Endodermal cell (in vitro differentiated cells): Measurements from ENCODE around the gene PRDM13. TPM values are rescaled to one million over a fixed set of nuclear protein-coding genes. Genes with fewer than 3 reads are reported as not detected.
"Not testable (repeated sequence)": the region's sequence is repeated elsewhere in the genome, so short reads cannot be mapped to it uniquely, and the experiment has no call there.

Experiments used
- DNase-seq: peaks from one replicate; pipeline ENCODE4 v3.0.0-alpha.2; 2017
- H3K27ac ChIP-seq: 2 replicates; pipeline ENCODE4 v1.5.1; 2013; ENCODE audit warnings: mild to moderate bottlenecking, low read depth, low read length, moderate library complexity
- H3K27me3 ChIP-seq: 2 replicates; pipeline ENCODE4 v1.6.1; 2013; ENCODE audit warnings: mild to moderate bottlenecking, low read length, moderate library complexity; ENCODE audit not compliant: insufficient read depth, control insufficient read depth, poor library complexity, severe bottlenecking
- H3K36me3 ChIP-seq: 2 replicates; pipeline ENCODE4 v1.7.0; 2013; ENCODE audit warnings: mild to moderate bottlenecking, low read length, moderate library complexity; ENCODE audit not compliant: control insufficient read depth, insufficient read depth
- H3K4me1 ChIP-seq: one replicate; pipeline ENCODE4 v1.7.0; 2013; ENCODE audit warnings: low read length; ENCODE audit not compliant: control insufficient read depth, insufficient read depth
- H3K4me3 ChIP-seq: 2 replicates; pipeline ENCODE4 v1.5.1; 2013; ENCODE audit warnings: mild to moderate bottlenecking, low read length, moderate library complexity
- H3K9ac ChIP-seq: 2 replicates; pipeline ENCODE4 v1.6.1; 2013; ENCODE audit warnings: mild to moderate bottlenecking, low read length, moderate library complexity; ENCODE audit not compliant: poor library complexity, severe bottlenecking; ENCODE audit errors: extremely low read depth
- H3K9me3 ChIP-seq: 2 replicates; pipeline ENCODE4 v1.6.1; 2013; ENCODE audit warnings: mild to moderate bottlenecking, low read length, moderate library complexity; ENCODE audit not compliant: control insufficient read depth
- H3K27ac Mint-ChIP-seq: 2 replicates; pipeline ENCODE4 v1.8.0; 2020; ENCODE audit warnings: mixed read lengths
- H3K27me3 Mint-ChIP-seq: 2 replicates; pipeline ENCODE4 v1.8.0; 2021; ENCODE audit warnings: mild to moderate bottlenecking, mixed read lengths; ENCODE audit not compliant: insufficient read depth
- H3K36me3 Mint-ChIP-seq: 2 replicates; pipeline ENCODE4 v1.8.0; 2020; ENCODE audit warnings: low read depth, mixed read lengths
- H3K4me1 Mint-ChIP-seq: 2 replicates; pipeline ENCODE4 v1.8.0; 2020; ENCODE audit warnings: mixed read lengths
- H3K4me3 Mint-ChIP-seq: 2 replicates; pipeline ENCODE4 v1.8.0; 2020; ENCODE audit warnings: mild to moderate bottlenecking, moderate library complexity, mixed read lengths
- H3K9me3 Mint-ChIP-seq: 2 replicates; pipeline ENCODE4 v1.8.0; 2020; ENCODE audit warnings: mild to moderate bottlenecking, mixed read lengths
- WGBS, 2 experiments: methylation state at CpG; one replicate each; pipeline versions ENCODE4 v1.1.5 to v1.1.7; 2013; ENCODE audit warnings: missing lambda C conversion rate in 2 of 2, mixed read lengths in 1 of 2; ENCODE audit not compliant: insufficient coverage in 1 of 2, insufficient read length in 1 of 2; 5-methylcytosine and 5-hydroxymethylcytosine counted together
- total RNA-seq, 2 donors: library from RNA; stranded (reverse); fragmentation: NEBNext Ultra II Directional in 1 of 2; extraction: Animal tissue kit (Norgen Biotek cat#: 25700) in 1 of 2; gene quantifications; 2 replicates in 1 of 2; 3 replicates in 1 of 2; pipeline ENCODE4 v1.2.1, GENCODE V29; 2021
- TF ChIP-seq, protein P1 (sequence below): fragments of 200-600 bp; sonication (generic); conservative IDR thresholded peaks from 2 replicates; pipeline ENCODE4 v1.5.0; 2021; ENCODE audit warnings: antibody characterized with exemption, mild to moderate bottlenecking

Gene PRDM13
- total RNA-seq, 2 donors from 2014 or later = 0.09 TPM; not detected in 1

DNA sequence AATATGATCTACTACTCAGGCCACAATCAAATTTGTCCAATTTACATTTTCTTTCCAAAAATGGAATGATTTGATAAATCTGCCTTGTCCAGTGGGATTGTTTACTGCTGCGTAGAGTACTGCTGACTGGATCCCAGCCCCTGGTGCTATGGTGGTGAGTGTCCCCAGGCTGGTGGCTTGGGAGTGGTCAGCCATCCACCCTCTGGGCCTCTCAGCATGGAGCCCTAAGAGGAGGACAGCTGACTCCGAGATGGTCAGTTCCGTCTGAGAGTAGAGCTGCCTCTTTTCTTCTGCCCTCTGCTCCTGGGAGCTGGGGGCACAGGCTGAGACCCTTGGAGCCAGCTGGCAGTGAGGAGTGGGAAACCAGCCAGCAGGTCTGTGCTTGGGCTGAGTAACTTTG, 22.7 kb downstream of the PRDM13 start:
- no peak overlapping the region for H3K27ac ChIP-seq
- peaks cover 43% of the 10 kb centered on the region for H3K27me3 ChIP-seq
- peaks cover 3% of the 10 kb centered on the region for H3K4me1 Mint-ChIP-seq
- H3K36me3 ChIP-seq = no peaks in the 10 kb centered on the region
- WGBS, 2 experiments = 81 to 88% methylated on average over 3 of the region's 3 CpGs
- DNase-seq = no peak
- TF ChIP-seq, protein P1, sequence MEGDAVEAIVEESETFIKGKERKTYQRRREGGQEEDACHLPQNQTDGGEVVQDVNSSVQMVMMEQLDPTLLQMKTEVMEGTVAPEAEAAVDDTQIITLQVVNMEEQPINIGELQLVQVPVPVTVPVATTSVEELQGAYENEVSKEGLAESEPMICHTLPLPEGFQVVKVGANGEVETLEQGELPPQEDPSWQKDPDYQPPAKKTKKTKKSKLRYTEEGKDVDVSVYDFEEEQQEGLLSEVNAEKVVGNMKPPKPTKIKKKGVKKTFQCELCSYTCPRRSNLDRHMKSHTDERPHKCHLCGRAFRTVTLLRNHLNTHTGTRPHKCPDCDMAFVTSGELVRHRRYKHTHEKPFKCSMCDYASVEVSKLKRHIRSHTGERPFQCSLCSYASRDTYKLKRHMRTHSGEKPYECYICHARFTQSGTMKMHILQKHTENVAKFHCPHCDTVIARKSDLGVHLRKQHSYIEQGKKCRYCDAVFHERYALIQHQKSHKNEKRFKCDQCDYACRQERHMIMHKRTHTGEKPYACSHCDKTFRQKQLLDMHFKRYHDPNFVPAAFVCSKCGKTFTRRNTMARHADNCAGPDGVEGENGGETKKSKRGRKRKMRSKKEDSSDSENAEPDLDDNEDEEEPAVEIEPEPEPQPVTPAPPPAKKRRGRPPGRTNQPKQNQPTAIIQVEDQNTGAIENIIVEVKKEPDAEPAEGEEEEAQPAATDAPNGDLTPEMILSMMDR = no peak
- no peaks in the 10 kb centered on the region for H3K36me3 Mint-ChIP-seq
- H3K4me3 ChIP-seq = no peak overlapping the region
- H3K9me3 ChIP-seq = no peaks in the 10 kb centered on the region
- H3K4me3 Mint-ChIP-seq = no peak overlapping the region
- no peaks in the 10 kb centered on the region for H3K4me1 ChIP-seq
- no peak overlapping the region for H3K27ac Mint-ChIP-seq
- no peak overlapping the region for H3K9ac ChIP-seq
- no peaks in the 10 kb centered on the region for H3K9me3 Mint-ChIP-seq
- peaks cover 29% of the 10 kb centered on the region for H3K27me3 Mint-ChIP-seq

DNA sequence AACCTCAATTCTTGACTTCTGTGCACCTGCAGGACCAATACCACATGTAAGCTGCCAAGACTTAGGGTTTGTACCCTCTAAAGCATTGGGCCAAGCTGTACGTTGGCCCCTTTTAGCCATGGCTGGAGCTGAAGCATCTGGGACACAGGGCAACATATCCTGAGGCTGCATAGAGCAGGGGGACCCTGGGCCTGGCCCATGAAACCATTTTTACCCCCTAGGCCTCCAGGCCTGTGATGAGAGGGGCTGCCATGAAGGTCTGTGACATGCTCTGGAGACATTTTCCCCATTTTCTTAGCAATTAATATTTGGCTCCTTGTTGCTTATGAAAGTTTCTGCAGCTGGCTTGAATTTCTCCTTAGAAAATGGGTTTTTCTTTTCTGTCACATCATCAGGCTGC, 31.0 kb downstream of the PRDM13 start:
- TF ChIP-seq, protein P1 = no peak
- H3K9me3 Mint-ChIP-seq = peaks cover 23% of the 10 kb centered on the region
- 68 to 100% methylated on average over 1 of the region's 1 CpG for whole genome bisulfite sequencing, 2 experiments

DNA sequence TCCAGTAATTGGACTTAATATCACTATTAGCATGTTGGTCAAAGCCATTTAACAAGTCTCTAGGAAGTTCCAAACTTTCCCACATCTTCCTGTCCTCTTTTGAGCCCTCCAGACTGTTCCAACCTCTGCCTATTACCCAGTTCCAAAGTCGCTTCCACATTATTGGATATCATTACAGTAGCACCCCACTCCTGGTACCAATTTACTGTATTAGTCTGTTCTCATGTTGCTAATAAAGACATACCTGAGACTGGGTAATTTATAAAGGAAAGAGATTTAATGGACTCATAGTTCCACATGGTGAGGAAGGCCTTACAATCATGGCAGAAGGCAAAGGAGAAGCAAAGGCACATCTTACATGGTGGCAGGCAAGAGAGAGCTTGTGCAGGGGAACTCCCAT, 31.7 kb downstream of the PRDM13 start:
- not testable (repeated sequence) for DNase-seq, H3K4me3 ChIP-seq, H3K36me3 ChIP-seq, H3K4me1 ChIP-seq, H3K9ac ChIP-seq, H3K27me3 Mint-ChIP-seq, H3K27ac ChIP-seq, H3K36me3 Mint-ChIP-seq, H3K27ac Mint-ChIP-seq, H3K4me1 Mint-ChIP-seq, H3K4me3 Mint-ChIP-seq
- H3K9me3 ChIP-seq = peaks cover 16% of the 10 kb centered on the region
- 67 to 91% methylated on average over 1 of the region's 1 CpG for WGBS, 2 experiments
- peaks cover 36% of the 10 kb centered on the region for H3K27me3 ChIP-seq
- H3K9me3 Mint-ChIP-seq = peaks cover 23% of the 10 kb centered on the region

More for the DNA sequence above, 31.0 kb downstream of the PRDM13 start:
- H3K4me1 ChIP-seq = no peaks in the 10 kb centered on the region
- no peak overlapping the region for H3K4me3 ChIP-seq
- Mint-ChIP-seq H3K4me1 (no peaks in the 10 kb centered on the region), H3K4me3 (no peak overlapping the region), H3K27ac (no peak overlapping the region), H3K27me3 (peaks cover 10% of the 10 kb centered on the region), H3K36me3 (no peaks in the 10 kb centered on the region)
- peaks cover 16% of the 10 kb centered on the region for H3K9me3 ChIP-seq
- H3K36me3 ChIP-seq = no peaks in the 10 kb centered on the region
- peaks cover 42% of the 10 kb centered on the region for H3K27me3 ChIP-seq
- H3K27ac ChIP-seq = no peak overlapping the region
- no peak for DNase-seq
- no peak overlapping the region for H3K9ac ChIP-seq

DNA sequence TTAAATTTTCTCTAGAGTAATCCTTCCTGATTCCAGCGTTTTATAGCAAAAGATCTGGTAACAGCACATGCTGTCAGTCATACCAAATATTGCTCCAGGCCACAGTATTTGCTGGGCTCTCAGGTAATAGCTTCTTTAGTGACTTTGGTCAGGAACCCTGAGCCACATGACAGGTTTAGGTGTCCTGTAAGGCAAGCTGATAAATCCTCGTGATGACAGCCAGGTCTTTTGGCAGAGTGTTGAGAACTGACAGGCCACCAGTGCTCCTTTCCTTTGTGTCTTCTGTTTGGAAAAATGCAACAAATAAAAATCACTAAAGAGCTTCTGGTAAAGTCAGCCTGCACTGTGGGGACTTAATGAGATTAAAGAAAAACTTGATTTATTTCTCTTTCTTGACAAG, 34.6 kb downstream of the PRDM13 start:
- TF ChIP-seq, protein P1 = no peak
- WGBS, 2 experiments = 33 to 73% methylated on average over 1 to 2 of the region's 2 CpGs

More for the DNA sequence above, 34.6 kb downstream of the PRDM13 start:
- Histone ChIP-seq H3K4me3 (no peak overlapping the region), H3K9me3 (peaks cover 16% of the 10 kb centered on the region), H3K36me3 (no peaks in the 10 kb centered on the region), H3K9ac (no peak overlapping the region), H3K27me3 (peaks cover 18% of the 10 kb centered on the region), H3K4me1 (no peaks in the 10 kb centered on the region), H3K27ac (no peak overlapping the region)
- Mint-ChIP-seq H3K27me3 (peaks cover 7% of the 10 kb centered on the region), H3K27ac (no peak overlapping the region), H3K9me3 (peaks cover 22% of the 10 kb centered on the region), H3K4me3 (no peak overlapping the region), H3K4me1 (peaks cover 2% of the 10 kb centered on the region), H3K36me3 (no peaks in the 10 kb centered on the region)
- DNase-seq = no peak
